ENCODE data around the gene IL11.

IL11 gene

GRCh38 chr19:55390461-55390880 is 20.2 kb upstream of the IL11 start:
- no peak for TF ChIP-seq CTCF (IDR thresholded peaks at IDR 0.05; ENCODE audit: low read depth, low read length, missing control alignments)
- DNase-seq (ENCODE audit: low read depth): no peak
- no peak overlapping the region for H3K4me3 ChIP-seq (ENCODE audit: low read depth, low read length)

GRCh38 chr19:55389386-55390317 is 19.4 kb upstream of the IL11 start:
- TF ChIP-seq CTCF (IDR thresholded peaks at IDR 0.05; ENCODE audit: low read depth, low read length, missing control alignments): no peak
- no peak overlapping the region for H3K4me3 ChIP-seq (ENCODE audit: low read depth, low read length)
- DNase-seq (ENCODE audit: low read depth): no peak

GRCh38 chr19:55387736-55388497 is 17.7 kb upstream of the IL11 start:
- H3K4me3 ChIP-seq (ENCODE audit: low read depth, low read length): peak overlapping the region; percentile 69
- TF ChIP-seq CTCF (IDR thresholded peaks at IDR 0.05; ENCODE audit: low read depth, low read length, missing control alignments): no peak
- no peak for DNase-seq (ENCODE audit: low read depth)

GRCh38 chr19:55386493-55386971 is 16.3 kb upstream of the IL11 start:
- H3K4me3 ChIP-seq (ENCODE audit: low read depth, low read length): peak overlapping the region; percentile 69
- TF ChIP-seq CTCF (IDR thresholded peaks at IDR 0.05; ENCODE audit: low read depth, low read length, missing control alignments): no peak
- no peak for DNase-seq (ENCODE audit: low read depth)

- DNase-seq (ENCODE audit: low read depth): peak; percentile 94
- H3K4me3 ChIP-seq (ENCODE audit: low read depth, low read length): peak within 1 kb of the TSS; percentile 69
- TF ChIP-seq CTCF (IDR thresholded peaks at IDR 0.05; ENCODE audit: low read depth, low read length, missing control alignments): no peak
Observed at GRCh38 chr19:55385724-55386492, 15.6 kb upstream of the IL11 start, which contains the start of gene RPL28. RPL28 (plus strand) TSS chr19:55385932; CDS start chr19:55386358, 426 bp downstream.

GRCh38 chr19:55384920-55385723 is 14.9 kb upstream of the IL11 start:
- H3K4me3 ChIP-seq (ENCODE audit: low read depth, low read length): peak overlapping the region; percentile 66
- TF ChIP-seq CTCF (IDR thresholded peaks at IDR 0.05; ENCODE audit: low read depth, low read length, missing control alignments): no peak
- DNase-seq (ENCODE audit: low read depth): peak; percentile 85
